ENCODE results near the gene KSR2. TPM values are rescaled to one million over a fixed set of nuclear protein-coding genes. Genes with fewer than 3 reads are reported as not detected.

The KSR2 gene
- total and polyA plus RNA-seq, 2 donors from 2014 or later: 0.34 to 2.9 TPM

DNA sequence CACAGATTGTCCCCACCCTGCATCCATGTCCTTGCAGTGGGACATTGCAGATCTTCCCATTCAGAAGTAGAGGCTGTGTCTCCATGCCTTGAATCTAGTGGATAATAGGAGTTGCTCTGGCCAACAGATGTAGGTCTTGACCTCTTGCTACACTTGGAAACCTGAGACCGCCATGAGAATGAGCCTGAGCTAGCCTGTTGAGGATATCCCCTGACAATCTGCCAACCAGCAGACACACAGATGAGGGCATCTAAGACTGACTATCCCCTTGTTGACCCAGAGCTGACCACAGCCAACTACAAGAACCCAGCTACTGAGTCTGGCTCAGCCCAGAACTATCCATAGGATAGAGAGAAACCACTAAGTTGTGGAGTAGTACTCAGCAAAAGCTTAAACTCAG lies 446.2 kb downstream of the KSR2 start:
- no peak overlapping the region for H3K4me3 ChIP-seq (ENCODE audit: low read length in 3 of 3)
- H3K9me3 ChIP-seq (ENCODE audit: control insufficient read depth in 2 of 3, insufficient read depth in 1 of 3, low read length in 3 of 3): no peaks in the 10 kb centered on the region
- no peak overlapping the region for H3K9ac ChIP-seq (ENCODE audit: low read length in 3 of 3)
- H3K4me1 ChIP-seq (ENCODE audit: control insufficient read depth in 2 of 3, insufficient read depth in 2 of 3, low read depth in 1 of 3, low read length in 3 of 3): no peaks in the 10 kb centered on the region
- TF ChIP-seq, protein P1, sequence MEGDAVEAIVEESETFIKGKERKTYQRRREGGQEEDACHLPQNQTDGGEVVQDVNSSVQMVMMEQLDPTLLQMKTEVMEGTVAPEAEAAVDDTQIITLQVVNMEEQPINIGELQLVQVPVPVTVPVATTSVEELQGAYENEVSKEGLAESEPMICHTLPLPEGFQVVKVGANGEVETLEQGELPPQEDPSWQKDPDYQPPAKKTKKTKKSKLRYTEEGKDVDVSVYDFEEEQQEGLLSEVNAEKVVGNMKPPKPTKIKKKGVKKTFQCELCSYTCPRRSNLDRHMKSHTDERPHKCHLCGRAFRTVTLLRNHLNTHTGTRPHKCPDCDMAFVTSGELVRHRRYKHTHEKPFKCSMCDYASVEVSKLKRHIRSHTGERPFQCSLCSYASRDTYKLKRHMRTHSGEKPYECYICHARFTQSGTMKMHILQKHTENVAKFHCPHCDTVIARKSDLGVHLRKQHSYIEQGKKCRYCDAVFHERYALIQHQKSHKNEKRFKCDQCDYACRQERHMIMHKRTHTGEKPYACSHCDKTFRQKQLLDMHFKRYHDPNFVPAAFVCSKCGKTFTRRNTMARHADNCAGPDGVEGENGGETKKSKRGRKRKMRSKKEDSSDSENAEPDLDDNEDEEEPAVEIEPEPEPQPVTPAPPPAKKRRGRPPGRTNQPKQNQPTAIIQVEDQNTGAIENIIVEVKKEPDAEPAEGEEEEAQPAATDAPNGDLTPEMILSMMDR (IDR thresholded peaks at IDR 0.05; ENCODE audit: borderline replicate concordance, extremely low read depth, insufficient read depth): no peak
- no peaks in the 10 kb centered on the region for H3K27me3 ChIP-seq (ENCODE audit: control insufficient read depth, insufficient read depth, low read length)
- no peaks in the 10 kb centered on the region for H3K36me3 ChIP-seq (ENCODE audit: control insufficient read depth in 2 of 3, insufficient read depth in 3 of 3, low read length in 3 of 3)
- DNase-seq: peak in 1 of 5 donors; percentile 19
- no peak overlapping the region for H3K27ac ChIP-seq (ENCODE audit: low read depth in 2 of 2, low read length in 2 of 2)
- no peak for FAIRE-seq
- intact Hi-C loops (cut with DNase I): no loop called here

GRCh38 chr12:117521867-117522266 lies 446.9 kb downstream of the KSR2 start:
- Histone ChIP-seq H3K36me3 (ENCODE audit: control insufficient read depth in 2 of 3, insufficient read depth in 3 of 3, low read length in 3 of 3) (no peaks in the 10 kb centered on the region), H3K27me3 (ENCODE audit: control insufficient read depth, insufficient read depth, low read length) (no peaks in the 10 kb centered on the region), H3K27ac (ENCODE audit: low read depth in 2 of 2, low read length in 2 of 2) (no peak overlapping the region), H3K9ac (ENCODE audit: low read length in 3 of 3) (no peak overlapping the region), H3K4me3 (ENCODE audit: low read length in 3 of 3) (no peak overlapping the region), H3K9me3 (ENCODE audit: control insufficient read depth in 2 of 3, insufficient read depth in 1 of 3, low read length in 3 of 3) (no peaks in the 10 kb centered on the region), H3K4me1 (ENCODE audit: control insufficient read depth in 2 of 3, insufficient read depth in 2 of 3, low read depth in 1 of 3, low read length in 3 of 3) (no peaks in the 10 kb centered on the region)
- DNase-seq (no peak), FAIRE-seq (no peak)
- TF ChIP-seq, protein P1 (IDR thresholded peaks at IDR 0.05; ENCODE audit: borderline replicate concordance, extremely low read depth, insufficient read depth): no peak
- intact Hi-C loops (cut with DNase I): no loop called here

GRCh38 chr12:117521346-117521745 lies 447.4 kb downstream of the KSR2 start:
- no peak overlapping the region for H3K27ac ChIP-seq (ENCODE audit: low read depth in 2 of 2, low read length in 2 of 2)
- FAIRE-seq: no peak

More at GRCh38 chr12:117521346-117521745, 447.4 kb downstream of the KSR2 start:
- H3K4me1 ChIP-seq (ENCODE audit: control insufficient read depth in 2 of 3, insufficient read depth in 2 of 3, low read depth in 1 of 3, low read length in 3 of 3): no peaks in the 10 kb centered on the region
- no peak overlapping the region for H3K9ac ChIP-seq (ENCODE audit: low read length in 3 of 3)
- intact Hi-C loops (cut with DNase I): no loop called here
- H3K4me3 ChIP-seq (ENCODE audit: low read length in 3 of 3): no peak overlapping the region
- TF ChIP-seq, protein P1 (IDR thresholded peaks at IDR 0.05; ENCODE audit: borderline replicate concordance, extremely low read depth, insufficient read depth): no peak
- H3K36me3 ChIP-seq (ENCODE audit: control insufficient read depth in 2 of 3, insufficient read depth in 3 of 3, low read length in 3 of 3): no peaks in the 10 kb centered on the region
- DNase-seq: no peak
- H3K9me3 ChIP-seq (ENCODE audit: control insufficient read depth in 2 of 3, insufficient read depth in 1 of 3, low read length in 3 of 3): no peaks in the 10 kb centered on the region
- no peaks in the 10 kb centered on the region for H3K27me3 ChIP-seq (ENCODE audit: control insufficient read depth, insufficient read depth, low read length)
